Chondrocyte (in vitro differentiated cells): Measurements from ENCODE around the gene FAM13A. TPM values are rescaled to one million over a fixed set of nuclear protein-coding genes. Genes with fewer than 3 reads are reported as not detected.

Experiments used
- DNase-seq: peaks from one replicate; pipeline ENCODE4 v3.0.0; 2021; ENCODE audit warnings: mixed read lengths, low spot score
- H3K27ac Mint-ChIP-seq: one replicate; pipeline ENCODE4 v1.8.0; 2021; ENCODE audit warnings: mild to moderate bottlenecking, moderate library complexity, mixed read lengths; ENCODE audit not compliant: unreplicated experiment
- H3K27me3 Mint-ChIP-seq: 2 replicates; pipeline ENCODE4 v1.8.0; 2021; ENCODE audit warnings: low read depth, mixed read lengths
- H3K36me3 Mint-ChIP-seq: 2 replicates; pipeline ENCODE4 v1.8.0; 2021; ENCODE audit warnings: low read depth, mixed read lengths
- H3K4me1 Mint-ChIP-seq: 2 replicates; pipeline ENCODE4 v1.8.0; 2021; ENCODE audit warnings: low read depth, mild to moderate bottlenecking, mixed read lengths
- H3K4me3 Mint-ChIP-seq: one replicate; pipeline ENCODE4 v1.8.0; 2021; ENCODE audit warnings: mild to moderate bottlenecking, moderate library complexity, mixed read lengths; ENCODE audit not compliant: unreplicated experiment
- H3K9me3 Mint-ChIP-seq: 2 replicates; pipeline ENCODE4 v1.8.0; 2021; ENCODE audit warnings: low read depth, mixed read lengths
- CTCF ChIP-seq: fragments of 200-600 bp; sonication (generic); IDR thresholded peaks from 2 replicates; pipeline ENCODE4 v1.5.0; 2021; ENCODE audit warnings: antibody characterized with exemption, mild to moderate bottlenecking, moderate library complexity
- total RNA-seq: library from RNA; stranded (reverse); gene quantifications from 3 replicates; pipeline ENCODE4 v1.2.1, GENCODE V29; 2021

The FAM13A gene
- total RNA-seq, 1 donor from 2014 or later: 10.5 TPM

DNA sequence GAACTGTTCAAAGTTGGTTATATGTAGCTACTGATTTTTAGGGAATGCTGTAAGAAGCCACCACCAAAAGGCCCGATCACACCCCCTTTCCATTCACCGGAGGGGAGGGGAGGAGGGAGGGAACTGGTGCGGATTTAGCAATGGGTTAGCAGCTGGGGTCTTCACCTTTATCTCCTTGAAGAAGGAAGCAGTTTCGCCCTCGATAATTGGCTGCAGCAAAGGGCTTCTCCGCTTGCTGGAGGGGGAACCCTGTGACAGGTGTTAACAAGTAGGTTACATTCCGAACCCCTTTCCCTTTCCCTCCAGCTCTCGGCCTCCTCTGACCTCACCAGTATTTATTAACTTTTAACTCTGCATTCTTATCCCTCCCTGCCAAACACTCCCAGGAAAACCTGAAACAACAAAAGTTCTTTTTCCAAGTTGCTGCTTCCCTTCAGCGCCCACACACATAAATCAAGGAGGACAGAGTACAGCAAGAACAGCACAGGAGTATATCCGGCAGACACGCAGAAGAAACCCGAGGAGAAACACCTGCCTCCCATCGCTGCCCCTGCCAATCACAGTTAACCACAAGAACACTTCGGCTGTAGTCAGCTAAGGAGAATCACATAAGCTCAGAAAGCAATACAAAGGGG is 319.6 kb downstream of the FAM13A start:
- TF ChIP-seq CTCF: no peak
- no peak overlapping the region for H3K4me3 Mint-ChIP-seq
- no peak for DNase-seq
- H3K27ac Mint-ChIP-seq: no peak overlapping the region
- peaks cover 8% of the 10 kb centered on the region for H3K36me3 Mint-ChIP-seq
- H3K27me3 Mint-ChIP-seq: no peaks in the 10 kb centered on the region
- H3K4me1 Mint-ChIP-seq: peaks cover 39% of the 10 kb centered on the region
- no peaks in the 10 kb centered on the region for H3K9me3 Mint-ChIP-seq

DNA sequence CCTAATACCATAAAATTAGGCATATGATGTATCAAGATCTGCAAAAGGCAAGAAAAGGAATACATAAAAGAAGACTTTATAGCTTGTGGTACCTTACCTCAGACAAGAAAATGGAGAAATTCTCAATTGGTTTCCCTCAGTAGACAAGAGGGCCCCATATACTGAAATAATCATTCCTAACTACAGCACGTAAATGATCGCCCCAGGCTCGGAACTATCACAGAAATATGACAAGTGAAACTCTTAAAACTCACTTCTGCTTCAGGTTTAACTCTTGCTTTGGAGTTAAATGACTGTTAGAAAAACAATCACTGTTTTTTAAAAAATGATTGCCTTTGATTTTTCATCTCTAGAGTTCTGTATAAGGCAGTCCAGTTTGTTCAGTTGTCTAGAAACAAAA is 320.7 kb downstream of the FAM13A start:
- TF ChIP-seq CTCF: no peak
- H3K36me3 Mint-ChIP-seq: peaks cover 9% of the 10 kb centered on the region
- H3K27me3 Mint-ChIP-seq: no peaks in the 10 kb centered on the region
- H3K27ac Mint-ChIP-seq: no peak overlapping the region
- no peaks in the 10 kb centered on the region for H3K9me3 Mint-ChIP-seq
- no peak overlapping the region for H3K4me3 Mint-ChIP-seq
- DNase-seq: no peak
- peaks cover 32% of the 10 kb centered on the region for H3K4me1 Mint-ChIP-seq

DNA sequence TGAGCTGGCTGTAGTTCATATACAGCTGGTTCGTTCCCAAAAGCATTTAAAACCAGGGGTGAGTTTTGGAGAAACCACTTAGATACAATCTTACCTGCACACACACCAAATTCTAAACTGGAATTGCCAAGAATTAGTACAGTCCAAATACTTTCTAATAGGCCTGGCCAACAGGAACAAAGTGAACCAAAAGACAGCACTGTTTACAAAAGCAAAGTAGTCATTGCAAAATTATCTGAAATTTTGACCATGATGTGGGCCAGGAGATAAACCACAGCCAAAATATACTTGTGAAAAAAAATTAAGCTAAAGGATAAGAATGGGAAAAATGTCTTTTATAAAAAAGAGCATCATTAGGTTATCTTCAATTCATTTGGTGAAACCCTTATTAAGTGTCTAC is 321.4 kb downstream of the FAM13A start:
- no peak for TF ChIP-seq CTCF
- Mint-ChIP-seq H3K27ac (no peak overlapping the region), H3K9me3 (no peaks in the 10 kb centered on the region), H3K36me3 (peaks cover 12% of the 10 kb centered on the region), H3K4me1 (peaks cover 29% of the 10 kb centered on the region), H3K4me3 (no peak overlapping the region), H3K27me3 (no peaks in the 10 kb centered on the region)
- DNase-seq: no peak

GRCh38 chr4:88734403-88734949 is 322.5 kb downstream of the FAM13A start:
- Mint-ChIP-seq H3K4me3 (no peak overlapping the region), H3K27me3 (no peaks in the 10 kb centered on the region), H3K27ac (no peak overlapping the region), H3K4me1 (peaks cover 21% of the 10 kb centered on the region), H3K9me3 (no peaks in the 10 kb centered on the region), H3K36me3 (peaks cover 14% of the 10 kb centered on the region)
- DNase-seq: no peak
- TF ChIP-seq CTCF: no peak

- DNase-seq: no peak
- Mint-ChIP-seq H3K27ac (no peak overlapping the region), H3K27me3 (no peaks in the 10 kb centered on the region), H3K36me3 (peaks cover 13% of the 10 kb centered on the region), H3K4me1 (peaks cover 17% of the 10 kb centered on the region), H3K9me3 (no peaks in the 10 kb centered on the region), H3K4me3 (no peak overlapping the region)
- no peak for TF ChIP-seq CTCF
Observed at GRCh38 chr4:88732714-88733368, 324.1 kb downstream of the FAM13A start.
